Measurements from ENCODE around the gene RNF112. TPM values are rescaled to one million over a fixed set of nuclear protein-coding genes. Genes with fewer than 3 reads are reported as not detected.

RNF112 gene
- total RNA-seq, 6 experiments from 2014 or later, result 0.12 to 0.86 (median 0.54) TPM

DNA sequence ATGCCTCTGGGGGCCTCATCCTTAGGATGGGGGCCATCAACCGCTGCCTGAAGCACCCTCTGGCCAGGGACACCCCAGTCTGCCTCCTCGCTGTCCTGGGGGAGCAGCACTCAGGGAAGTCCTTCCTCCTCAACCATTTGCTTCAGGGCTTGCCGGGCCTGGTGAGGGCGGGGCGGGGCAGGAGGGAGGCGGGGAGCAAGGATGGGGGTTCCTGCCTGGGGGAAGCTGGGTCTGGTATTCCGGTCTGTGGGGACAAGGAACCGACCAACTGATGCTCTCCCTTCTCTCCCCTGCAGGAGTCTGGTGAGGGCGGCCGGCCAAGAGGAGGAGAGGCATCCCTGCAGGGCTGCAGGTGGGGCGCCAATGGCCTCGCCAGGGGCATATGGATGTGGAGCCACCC, 2.0 kb downstream of the RNF112 start:
- DNase-seq, result no peak
- WGBS (ENCODE audit: insufficient coverage, low coverage, low lambda C conversion rate, missing lambda C conversion rate), result 73% methylated on average over 2 of the region's 12 CpGs

DNA sequence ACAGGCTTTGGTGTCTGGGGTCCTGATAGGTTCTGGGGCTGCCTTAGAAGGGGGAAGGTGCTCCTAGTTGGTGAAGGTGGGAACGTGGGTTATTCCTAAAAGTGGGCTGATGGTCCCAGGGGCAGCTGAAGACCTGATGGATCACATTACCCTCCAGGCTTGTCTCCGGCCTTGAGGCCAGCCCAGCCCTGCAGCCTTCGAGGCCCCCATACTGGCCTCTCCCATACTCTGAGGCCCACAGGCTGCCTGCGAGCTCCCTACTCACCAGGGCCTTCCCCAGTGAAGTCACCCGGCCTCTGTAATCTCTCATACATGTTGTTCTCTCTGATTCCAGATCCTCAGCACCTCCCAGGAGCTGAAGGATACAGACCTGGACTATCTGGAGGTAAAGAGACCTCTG, 2.7 kb downstream of the RNF112 start:
- no peak for ATAC-seq

More for the DNA sequence above, 2.0 kb downstream of the RNF112 start:
- ATAC-seq, result no peak
- no peaks in the 10 kb centered on the region for H3K4me1 ChIP-seq
- H3K27me3 ChIP-seq, result no peaks in the 10 kb centered on the region
- intact Hi-C loops (cut with DNase I), result no loop called here
- H3K4me3 ChIP-seq, result no peak overlapping the region
- H3K36me3 ChIP-seq, result no peaks in the 10 kb centered on the region
- TF ChIP-seq POLR2A (IDR thresholded peaks at IDR 0.05) (no peak), CTCF (IDR thresholded peaks at IDR 0.05) (no peak)
- no peaks in the 10 kb centered on the region for H3K9me3 ChIP-seq
- H3K27ac ChIP-seq, result no peak overlapping the region

DNA sequence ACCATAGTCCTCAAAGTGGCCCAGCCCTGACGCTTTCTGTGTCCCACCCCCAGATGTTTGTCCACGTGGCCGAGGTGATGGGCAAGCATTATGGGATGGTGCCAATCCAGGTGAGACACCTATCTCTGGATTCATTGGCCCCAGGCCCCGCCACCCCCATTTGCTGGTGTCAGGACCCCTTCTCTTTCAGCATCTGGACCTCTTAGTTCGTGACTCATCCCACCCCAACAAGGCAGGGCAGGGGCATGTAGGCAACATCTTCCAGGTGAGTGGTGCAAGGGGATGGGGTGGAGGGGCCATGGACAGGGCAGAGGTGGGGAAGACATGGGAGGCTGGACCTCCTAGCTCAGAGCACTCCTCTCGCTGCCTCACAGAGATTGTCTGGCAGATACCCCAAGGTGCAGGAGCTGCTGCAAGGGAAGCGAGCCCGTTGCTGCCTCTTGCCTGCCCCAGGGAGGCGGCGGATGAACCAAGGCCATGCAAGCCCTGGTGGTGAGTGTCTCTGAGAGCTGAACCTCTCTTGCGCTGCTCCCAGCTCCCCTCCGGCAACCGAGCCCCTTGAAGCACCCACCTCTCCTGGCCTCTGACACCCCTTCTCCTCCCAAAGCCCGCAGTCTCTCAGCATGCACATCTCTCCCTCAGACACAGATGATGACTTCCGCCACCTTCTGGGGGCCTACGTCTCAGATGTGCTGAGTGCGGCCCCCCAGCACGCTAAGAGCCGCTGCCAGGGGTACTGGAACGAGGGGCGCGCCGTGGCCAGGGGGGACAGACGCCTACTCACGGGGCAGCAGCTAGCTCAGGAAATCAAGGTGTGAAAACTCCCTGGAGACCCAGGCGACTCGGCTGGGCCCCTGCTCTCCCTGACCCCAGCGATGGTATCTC, 3.6 kb downstream of the RNF112 start:
- Histone ChIP-seq H3K4me1 (no peaks in the 10 kb centered on the region), H3K4me3 (no peak overlapping the region), H3K27ac (no peak overlapping the region), H3K27me3 (no peaks in the 10 kb centered on the region), H3K9me3 (no peaks in the 10 kb centered on the region), H3K36me3 (no peaks in the 10 kb centered on the region)
- TF ChIP-seq CTCF (IDR thresholded peaks at IDR 0.05) (no peak), POLR2A (IDR thresholded peaks at IDR 0.05) (no peak)
- WGBS (ENCODE audit: insufficient coverage, low coverage, low lambda C conversion rate, missing lambda C conversion rate), result no CpG with 5 or more reads among the region's 28 CpGs
- intact Hi-C loops (cut with DNase I), result no loop called here
- DNase-seq (no peak), ATAC-seq (no peak)

More for the DNA sequence above, 2.7 kb downstream of the RNF112 start:
- TF ChIP-seq CTCF (IDR thresholded peaks at IDR 0.05) (no peak), POLR2A (IDR thresholded peaks at IDR 0.05) (no peak)
- Histone ChIP-seq H3K4me1 (no peaks in the 10 kb centered on the region), H3K27me3 (no peaks in the 10 kb centered on the region), H3K27ac (no peak overlapping the region), H3K36me3 (no peaks in the 10 kb centered on the region), H3K4me3 (no peak overlapping the region), H3K9me3 (no peaks in the 10 kb centered on the region)
- 73% methylated on average over 3 of the region's 5 CpGs for WGBS (ENCODE audit: insufficient coverage, low coverage, low lambda C conversion rate, missing lambda C conversion rate)
- intact Hi-C loops (cut with DNase I), result no loop called here
- no peak for DNase-seq

DNA sequence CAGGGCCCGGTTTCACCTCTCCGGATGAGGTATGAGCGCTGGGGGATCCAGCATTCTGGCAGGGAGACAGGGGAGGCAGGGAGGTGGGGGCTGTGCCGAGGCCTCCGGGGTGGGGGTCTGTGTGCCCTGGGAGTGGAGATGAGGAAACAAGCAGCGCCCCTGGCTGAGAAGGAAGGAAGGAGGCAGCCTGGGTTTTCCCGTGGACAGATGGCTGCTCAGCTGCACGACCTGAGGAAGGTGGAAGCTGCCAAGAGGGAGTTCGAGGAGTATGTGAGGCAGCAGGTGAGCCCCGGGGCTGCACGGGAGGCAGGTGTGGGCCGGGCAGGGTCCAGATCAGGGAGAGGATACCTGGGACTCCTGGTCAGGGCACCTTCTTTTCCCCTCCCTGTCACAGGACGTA, 4.3 kb downstream of the RNF112 start:
- Histone ChIP-seq H3K36me3 (no peaks in the 10 kb centered on the region), H3K27ac (no peak overlapping the region), H3K27me3 (no peaks in the 10 kb centered on the region), H3K9me3 (no peaks in the 10 kb centered on the region), H3K4me1 (no peaks in the 10 kb centered on the region), H3K4me3 (no peak overlapping the region)
- ATAC-seq, result no peak
- WGBS (ENCODE audit: insufficient coverage, low coverage, low lambda C conversion rate, missing lambda C conversion rate), result 10% methylated on average over 2 of the region's 13 CpGs
- intact Hi-C loops (cut with DNase I), result no loop called here
- DNase-seq, result no peak
- TF ChIP-seq CTCF (IDR thresholded peaks at IDR 0.05) (no peak), POLR2A (IDR thresholded peaks at IDR 0.05) (no peak)

Measured in right lobe of liver (tissue), 6 donors.